ENCODE measurements around the gene UNC13B. TPM values are rescaled to one million over a fixed set of nuclear protein-coding genes. Genes with fewer than 3 reads are reported as not detected.

The UNC13B gene
- total and polyA plus RNA-seq, 2 donors (not counting 1 experiment from before 2014, with no cell fraction given), result 0.19 to 0.25 TPM

DNA sequence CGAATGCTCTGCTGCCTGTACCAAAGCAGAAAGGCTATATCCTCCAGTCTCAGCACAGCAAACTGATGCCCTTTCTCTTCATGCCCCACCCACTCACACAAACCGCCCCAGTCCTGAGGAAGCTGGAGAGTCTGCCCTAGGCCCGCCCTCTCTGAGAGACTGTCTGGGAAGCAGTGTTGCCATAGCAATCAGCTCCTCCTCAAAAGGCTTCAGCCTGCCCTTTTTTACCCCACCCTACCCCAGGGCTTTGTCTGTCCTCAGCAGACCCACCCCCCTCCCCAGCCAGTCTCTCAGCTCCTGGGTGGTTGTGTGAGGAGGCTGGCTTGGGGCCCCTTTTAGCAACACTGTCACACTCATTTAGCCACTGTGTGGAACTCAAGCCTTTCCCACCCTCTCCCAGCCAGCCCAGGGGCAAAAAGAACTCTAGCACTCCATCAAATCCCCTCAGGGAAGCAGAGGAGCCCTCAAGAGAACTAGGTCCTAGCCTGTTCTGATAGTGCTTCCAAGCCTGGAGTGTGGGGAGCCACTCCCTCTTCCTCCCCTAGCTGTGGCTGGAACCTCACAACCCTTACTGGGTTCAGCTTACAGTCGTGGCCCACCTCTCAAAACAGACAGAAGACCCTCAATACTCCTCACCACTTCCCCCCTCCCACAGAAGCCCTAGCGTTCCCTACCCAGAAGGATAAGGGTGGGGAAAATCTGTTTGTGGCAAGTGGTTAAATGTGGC lies 47.5 kb upstream of the UNC13B start:
- POLR2A ChIA-PET, result interaction anchor here (0.6 to 1.7 kb wide), 5 partner anchors 11 to 536 kb away, joined by 3 to 15 read pairs (median 9); partner anchors contain the start of genes SIT1, STOML2 and VCP
- peak overlapping the region; percentile 99 for H3K4me2 ChIP-seq (replicated peaks; ENCODE audit: low read depth, low read length, poor library complexity, severe bottlenecking)
- H3K9me3 ChIP-seq (ENCODE audit: control extremely low read depth in 1 of 3, control insufficient read depth in 2 of 3, insufficient read depth in 1 of 3, low read length in 2 of 3), result no peaks in the 10 kb centered on the region
- H2AFZ ChIP-seq (ENCODE audit: insufficient read depth, low read depth, low read length, poor library complexity, severe bottlenecking), result peak overlapping the region; percentile 98
- no peaks in the 10 kb centered on the region for H4K20me1 ChIP-seq (ENCODE audit: control insufficient read depth, insufficient read depth, low read length, poor library complexity, severe bottlenecking)
- CTCF ChIA-PET, result interaction anchor here (0.6 to 2.0 kb wide), 9 partner anchors 10 to 1912 kb away, joined by 3 to 13 read pairs (median 3); partner anchors contain the start of gene STOML2
- Mint-ChIP-seq H3K27ac (peak overlapping the region; percentile 88), H3K27me3 (no peaks in the 10 kb centered on the region), H3K9me3 (ENCODE audit: insufficient read depth) (no peaks in the 10 kb centered on the region), H3K4me1 (peaks cover 64% of the 10 kb centered on the region), H3K4me3 (peak overlapping the region; percentile 98)
- H3K27me3 ChIP-seq (replicated peaks in 1 of 4; ENCODE audit: control extremely low read depth in 1 of 4, control insufficient read depth in 3 of 4, insufficient read depth in 4 of 4, low read length in 3 of 4), result no peaks in the 10 kb centered on the region
- peak overlapping the region; percentile 57 to 93 for H3K27ac ChIP-seq (ENCODE audit: low read length in 2 of 2)
- intact Hi-C loops (cut with micrococcal nuclease), result loop anchor here (5.0 to 10.0 kb wide), 2 partner anchors 657 to 921 kb away; partner anchors contain the start of genes DNAI1, FAM219A and RECK
- H3K4me1 ChIP-seq (ENCODE audit: control insufficient read depth in 2 of 2, insufficient read depth in 2 of 2, low read length in 2 of 2), result peaks cover 38 to 54% of the 10 kb centered on the region in 2 donors
- H3K9ac ChIP-seq (ENCODE audit: low read length), result peak overlapping the region; percentile 88
- no peaks in the 10 kb centered on the region for H3K36me3 ChIP-seq (replicated peaks in 1 of 2; ENCODE audit: control extremely low read depth in 1 of 2, control insufficient read depth in 1 of 2, extremely low read depth in 1 of 2, insufficient read depth in 2 of 2, low read length in 1 of 2)
- ATAC-seq (ENCODE audit: low read depth), result no peak
- peak overlapping the region in 4 of 5 experiments; percentile 3 to 86 (median 71) for H3K4me3 ChIP-seq (ENCODE audit: control extremely low read depth in 1 of 5, extremely low read depth in 1 of 5, insufficient read depth in 1 of 5, low read depth in 2 of 5, low read length in 4 of 5)
- TF ChIP-seq, protein P1, sequence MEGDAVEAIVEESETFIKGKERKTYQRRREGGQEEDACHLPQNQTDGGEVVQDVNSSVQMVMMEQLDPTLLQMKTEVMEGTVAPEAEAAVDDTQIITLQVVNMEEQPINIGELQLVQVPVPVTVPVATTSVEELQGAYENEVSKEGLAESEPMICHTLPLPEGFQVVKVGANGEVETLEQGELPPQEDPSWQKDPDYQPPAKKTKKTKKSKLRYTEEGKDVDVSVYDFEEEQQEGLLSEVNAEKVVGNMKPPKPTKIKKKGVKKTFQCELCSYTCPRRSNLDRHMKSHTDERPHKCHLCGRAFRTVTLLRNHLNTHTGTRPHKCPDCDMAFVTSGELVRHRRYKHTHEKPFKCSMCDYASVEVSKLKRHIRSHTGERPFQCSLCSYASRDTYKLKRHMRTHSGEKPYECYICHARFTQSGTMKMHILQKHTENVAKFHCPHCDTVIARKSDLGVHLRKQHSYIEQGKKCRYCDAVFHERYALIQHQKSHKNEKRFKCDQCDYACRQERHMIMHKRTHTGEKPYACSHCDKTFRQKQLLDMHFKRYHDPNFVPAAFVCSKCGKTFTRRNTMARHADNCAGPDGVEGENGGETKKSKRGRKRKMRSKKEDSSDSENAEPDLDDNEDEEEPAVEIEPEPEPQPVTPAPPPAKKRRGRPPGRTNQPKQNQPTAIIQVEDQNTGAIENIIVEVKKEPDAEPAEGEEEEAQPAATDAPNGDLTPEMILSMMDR (IDR thresholded peaks at IDR 0.05), result no peak
- peak; percentile 67 for DNase-seq
- 13% methylated on average over 2 of the region's 5 CpGs for WGBS (ENCODE audit: insufficient coverage)
- peaks cover 4% of the 10 kb centered on the region for H3K79me2 ChIP-seq (ENCODE audit: control insufficient read depth, insufficient read depth, low read length)

Measured in B cell (primary cell).